ENCODE measurements around the gene PDZRN3.

GRCh38 chr3:73573204-73573603 lies 51.5 kb downstream of the PDZRN3 start:
- no peak for TF ChIP-seq POLR2A (IDR thresholded peaks at IDR 0.05)
- TF ChIP-seq, protein P1, sequence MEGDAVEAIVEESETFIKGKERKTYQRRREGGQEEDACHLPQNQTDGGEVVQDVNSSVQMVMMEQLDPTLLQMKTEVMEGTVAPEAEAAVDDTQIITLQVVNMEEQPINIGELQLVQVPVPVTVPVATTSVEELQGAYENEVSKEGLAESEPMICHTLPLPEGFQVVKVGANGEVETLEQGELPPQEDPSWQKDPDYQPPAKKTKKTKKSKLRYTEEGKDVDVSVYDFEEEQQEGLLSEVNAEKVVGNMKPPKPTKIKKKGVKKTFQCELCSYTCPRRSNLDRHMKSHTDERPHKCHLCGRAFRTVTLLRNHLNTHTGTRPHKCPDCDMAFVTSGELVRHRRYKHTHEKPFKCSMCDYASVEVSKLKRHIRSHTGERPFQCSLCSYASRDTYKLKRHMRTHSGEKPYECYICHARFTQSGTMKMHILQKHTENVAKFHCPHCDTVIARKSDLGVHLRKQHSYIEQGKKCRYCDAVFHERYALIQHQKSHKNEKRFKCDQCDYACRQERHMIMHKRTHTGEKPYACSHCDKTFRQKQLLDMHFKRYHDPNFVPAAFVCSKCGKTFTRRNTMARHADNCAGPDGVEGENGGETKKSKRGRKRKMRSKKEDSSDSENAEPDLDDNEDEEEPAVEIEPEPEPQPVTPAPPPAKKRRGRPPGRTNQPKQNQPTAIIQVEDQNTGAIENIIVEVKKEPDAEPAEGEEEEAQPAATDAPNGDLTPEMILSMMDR (IDR thresholded peaks at IDR 0.05), result no peak
- no peak for TF ChIP-seq POLR2AphosphoS5 (IDR thresholded peaks at IDR 0.05; ENCODE audit: insufficient read depth in 1 of 2, low read depth in 1 of 2)
